Heart right ventricle (tissue), 16 donors: ENCODE results near the gene PTEN. TPM values are rescaled to one million over a fixed set of nuclear protein-coding genes. Genes with fewer than 3 reads are reported as not detected.
"Not testable (repeated sequence)": the region's sequence is repeated elsewhere in the genome, so short reads cannot be mapped to it uniquely, and the experiment has no call there.

Experiments used
- ATAC-seq, 8 donors: fragments of 200-7000 bp; cut with Tn5 transposase; one replicate each; pipeline ENCODE4 v1.9.1; 2020; ENCODE audit warnings: mild to moderate bottlenecking in 8 of 8, moderate library complexity in 8 of 8, moderate number of reproducible peaks in 1 of 8
- DNase-seq, 2 donors: peaks; one replicate each; pipeline ENCODE4 v3.0.0-alpha.2; 2020
- H3K27ac ChIP-seq, 10 donors: fragments of 200-600 bp; sonication (generic) in 2 of 10; one replicate each; pipeline versions ENCODE4 v1.5.0 to v1.8.0; 2020 to 2022; ENCODE audit warnings: mild to moderate bottlenecking in 3 of 10
- H3K27me3 ChIP-seq, 7 donors: fragments of 200-600 bp; one replicate each; pipeline ENCODE4 v1.8.0; 2021 to 2022; ENCODE audit warnings: mild to moderate bottlenecking in 2 of 7
- H3K36me3 ChIP-seq, 9 donors: fragments of 200-600 bp; sonication (generic) in 1 of 9; one replicate each; pipeline versions ENCODE4 v1.5.0 to v1.8.0; 2020 to 2022; ENCODE audit warnings: mild to moderate bottlenecking in 2 of 9
- H3K4me1 ChIP-seq, 9 donors: fragments of 200-600 bp; sonication (generic) in 1 of 9; one replicate each; pipeline versions ENCODE4 v1.5.0 to v1.8.0; 2020 to 2022; ENCODE audit warnings: mild to moderate bottlenecking in 4 of 9
- H3K4me3 ChIP-seq, 10 donors: fragments of 200-600 bp; sonication (generic) in 2 of 10; one replicate each; pipeline versions ENCODE4 v1.5.0 to v1.8.0; 2020 to 2022; ENCODE audit warnings: mild to moderate bottlenecking in 7 of 10, moderate library complexity in 2 of 10
- H3K9me3 ChIP-seq, 11 donors: fragments of 200-600 bp in 10 of 11; sonication (generic) in 2 of 11; one replicate each; pipeline versions ENCODE4 v1.5.0 to v1.8.0; 2013 to 2022; ENCODE audit warnings: mild to moderate bottlenecking in 2 of 11, control low read depth in 1 of 11, moderate library complexity in 1 of 11
- CTCF ChIP-seq, 9 donors: fragments of 200-600 bp; sonication (generic) in 2 of 9; IDR thresholded peaks; one replicate each; pipeline versions ENCODE4 v1.5.0 to v1.8.0; 2021 to 2022; ENCODE audit warnings: antibody characterized with exemption in 9 of 9, mild to moderate bottlenecking in 5 of 9, moderate library complexity in 1 of 9
- WGBS, 2 donors: extraction: QIAGEN DNeasy Blood & Tissue Kit; methylation state at CpG; one replicate each; pipeline ENCODE4 v1.1.7; 2013; ENCODE audit warnings: inconsistent platforms in 1 of 2; 5-methylcytosine and 5-hydroxymethylcytosine counted together
- intact Hi-C, 10 donors: fragments of 100-400 bp; cut with DNase I; formaldehyde crosslinking; loops; one replicate each; pipeline versions ENCODE4 v1.11.1 to v1.14.2; 2022
- polyA plus RNA-seq, 2 donors: library from polyadenylated mRNA; stranded (reverse); fragments of 200-250 nt; gene quantifications; one replicate each; pipeline ENCODE4 v1.2.3, GENCODE V29; 2013
- total RNA-seq, 10 donors: library from RNA; stranded (reverse); fragmentation: NEBNext Ultra II Directional in 3 of 10; extraction: Animal tissue kit (Norgen Biotek cat#: 25700) in 3 of 10; gene quantifications; one replicate each; pipeline versions ENCODE4 v1.2.1 to v1.2.4, GENCODE V29; 2021 to 2023
- donor health status: Arrhythmogenic right ventricular cardiomyopathy.
- donor health status: ischemic (EF 13 %, LVEDD 7.1; RV severe dilation, severe dysfunction).
- donor health status: healthy with polysubstance abuse.
- donor health status: DM: no; HTN: yes; CAD: no.
- donor health status: DM: no; HTN: no; CAD: no.
- donor health status: ischemic (EF 25% LVEDD 6.9; RV normal size, moderate dysfunction).
- donor health status: ischemic (EF 25% LVEDD 5.7; RV mildly dilated, moderate dysfunction).
- donor health status: healthy.
- donor health status: DM: yes; HTN: yes; CAD: no.
- donor health status: Ischemic cardiomyopathy.
- donor health status: ischemic (EF 35%, LVEDD 5.7; RV mildly dilated, moderate dysfunction).
- donor health status: nonischemic (EF 11% LVEDD 7.7; RV severe dilation, severe dysfunction).
- donor health status: DM: yes; HTN: yes; CAD: no.
- donor health status: PGD.
- donor health status: ischemic (EF 29% LVEDD 5.4; RV normal size, mild dysfunction).
- donor health status: nonischemic (EF 23%, LVEDD 6.1; RV moderate dilation, normal function).

The PTEN gene
- total and polyA plus RNA-seq, 12 donors: 21.8 to 89.9 (median 54.9) TPM

GRCh38 chr10:87866412-87866974 lies 3.1 kb downstream of the PTEN start:
- H3K4me1 ChIP-seq: peaks cover 0 to 47% (median 37%) of the 10 kb centered on the region in 9 donors
- no peak for TF ChIP-seq CTCF (IDR thresholded peaks at IDR 0.05)
- intact Hi-C loops: loop anchor here in 7 of 10 donors (5.0 to 10.0 kb wide), 7 partner anchors 61 to 378 kb away; no protein-coding TSS in a partner anchor
- no peak for ATAC-seq
- WGBS, 2 donors: 4 to 11% methylated on average over 3 of the region's 3 CpGs
- H3K27me3 ChIP-seq: no peaks in the 10 kb centered on the region
- no peak for DNase-seq
- H3K9me3 ChIP-seq: no peaks in the 10 kb centered on the region
- peak overlapping the region in 9 of 10 donors; percentile 91 to 99 (median 98) for H3K27ac ChIP-seq
- peak overlapping the region; percentile 77 to 90 (median 85) for H3K4me3 ChIP-seq
- peaks cover 0 to 1% (median 0%) of the 10 kb centered on the region in 9 donors for H3K36me3 ChIP-seq

GRCh38 chr10:87867453-87867852 lies 4.0 kb downstream of the PTEN start:
- peak overlapping the region; percentile 77 to 90 (median 85) for H3K4me3 ChIP-seq
- peaks cover 0 to 9% (median 0%) of the 10 kb centered on the region in 9 donors for H3K36me3 ChIP-seq
- TF ChIP-seq CTCF (IDR thresholded peaks at IDR 0.05): no peak
- peaks cover 0 to 53% (median 38%) of the 10 kb centered on the region in 9 donors for H3K4me1 ChIP-seq
- ATAC-seq (no peak), DNase-seq (no peak)
- peak overlapping the region in 8 of 10 donors; percentile 91 to 99 (median 98) for H3K27ac ChIP-seq
- intact Hi-C loops: loop anchor here in 7 of 10 donors (5.0 to 10.0 kb wide), 7 partner anchors 60 to 377 kb away; no protein-coding TSS in a partner anchor
- H3K27me3 ChIP-seq: no peaks in the 10 kb centered on the region
- H3K9me3 ChIP-seq: no peaks in the 10 kb centered on the region

GRCh38 chr10:87868277-87868676 lies 4.9 kb downstream of the PTEN start:
- no peaks in the 10 kb centered on the region for H3K9me3 ChIP-seq
- DNase-seq: no peak
- H3K27me3 ChIP-seq: no peaks in the 10 kb centered on the region
- intact Hi-C loops: loop anchor here in 7 of 10 donors (5.0 to 10.0 kb wide), 7 partner anchors 59 to 377 kb away; no protein-coding TSS in a partner anchor
- H3K27ac ChIP-seq: peak overlapping the region in 8 of 10 donors; percentile 11 to 99 (median 98)
- 20 to 35% methylated on average over 1 of the region's 1 CpG for WGBS, 2 donors
- H3K4me3 ChIP-seq: peak overlapping the region in 9 of 10 donors; percentile 77 to 90 (median 85)
- no peak for ATAC-seq
- no peak for TF ChIP-seq CTCF (IDR thresholded peaks at IDR 0.05)
- H3K36me3 ChIP-seq: peaks cover 0 to 17% (median 0%) of the 10 kb centered on the region in 9 donors
- peaks cover 0 to 62% (median 47%) of the 10 kb centered on the region in 9 donors for H3K4me1 ChIP-seq

GRCh38 chr10:87869139-87869538 lies 5.7 kb downstream of the PTEN start:
- not testable (repeated sequence) for H3K27me3 ChIP-seq, ATAC-seq, DNase-seq, H3K9me3 ChIP-seq
- H3K4me3 ChIP-seq: peak overlapping the region in 8 of 10 donors; percentile 77 to 90 (median 84)
- H3K4me1 ChIP-seq: peaks cover 0 to 70% (median 55%) of the 10 kb centered on the region in 9 donors
- intact Hi-C loops: loop anchor here in 7 of 10 donors (5.0 to 10.0 kb wide), 7 partner anchors 58 to 376 kb away; no protein-coding TSS in a partner anchor
- 78 to 88% methylated on average over 9 of the region's 9 CpGs for WGBS, 2 donors
- peaks cover 0 to 18% (median 0%) of the 10 kb centered on the region in 9 donors for H3K36me3 ChIP-seq
- H3K27ac ChIP-seq: peak overlapping the region in 5 of 10 donors; percentile 5 to 99 (median 97)
